GM21447 (cell line): Measurements from ENCODE around the gene RHOXF2.
"Not testable (repeated sequence)": the region's sequence is repeated elsewhere in the genome, so short reads cannot be mapped to it uniquely, and the experiment has no call there.

ENCODE experiments used
- ATAC-seq: cut with Tn5 transposase; IDR thresholded peaks from one replicate; pipeline ENCODE4 v1.9.1; 2021; ENCODE audit not compliant: unreplicated experiment

RHOXF2 gene

GRCh38 chrX:120158313-120158712 is at the start of gene RHOXF2:
TSS of gene RHOXF2 (plus strand) at chrX:120158613. CDS start at chrX:120158751, 138 bp downstream.
- ATAC-seq: not testable (repeated sequence)

GRCh38 chrX:120109378-120109777 is 49.0 kb upstream of the RHOXF2 start:
- no peak for ATAC-seq

GRCh38 chrX:120111611-120112010 is 46.8 kb upstream of the RHOXF2 start:
- ATAC-seq: no peak

GRCh38 chrX:120115438-120115963 is 42.9 kb upstream of the RHOXF2 start, which contains the start of gene RHOXF1:
TSS of gene RHOXF1 (minus strand) at chrX:120115913. CDS start at chrX:120115862, 51 bp downstream.
- ATAC-seq: no peak

GRCh38 chrX:120120223-120120622 is 38.2 kb upstream of the RHOXF2 start:
- no peak for ATAC-seq

- ATAC-seq: no peak
Measured at GRCh38 chrX:120125444-120125843, 33.0 kb upstream of the RHOXF2 start.

GRCh38 chrX:120128306-120128846 is 30.0 kb upstream of the RHOXF2 start:
- not testable (repeated sequence) for ATAC-seq

- ATAC-seq: no peak
Measured at GRCh38 chrX:120136128-120136527, 22.3 kb upstream of the RHOXF2 start.

- no peak for ATAC-seq
Measured at GRCh38 chrX:120136840-120137239, 21.6 kb upstream of the RHOXF2 start.

GRCh38 chrX:120137439-120137838 is 21.0 kb upstream of the RHOXF2 start:
- ATAC-seq: no peak

- no peak for ATAC-seq
Measured at GRCh38 chrX:120140293-120140981, 18.0 kb upstream of the RHOXF2 start.

GRCh38 chrX:120144178-120144844 is 14.1 kb upstream of the RHOXF2 start:
- no peak for ATAC-seq

GRCh38 chrX:120145295-120145925 is 13.0 kb upstream of the RHOXF2 start:
- no peak for ATAC-seq

- not testable (repeated sequence) for ATAC-seq
Measured at GRCh38 chrX:120146323-120146722, 12.1 kb upstream of the RHOXF2 start.

- ATAC-seq: no peak
Measured at GRCh38 chrX:120147537-120147936, 10.9 kb upstream of the RHOXF2 start.

- ATAC-seq: not testable (repeated sequence)
Measured at GRCh38 chrX:120150109-120150744, 8.2 kb upstream of the RHOXF2 start.

- not testable (repeated sequence) for ATAC-seq
Measured at GRCh38 chrX:120159086-120159485, 673 bp downstream of the RHOXF2 start.

- ATAC-seq: not testable (repeated sequence)
Measured at GRCh38 chrX:120193254-120193653, 34.8 kb downstream of the RHOXF2 start.

- not testable (repeated sequence) for ATAC-seq
Measured at GRCh38 chrX:120193720-120194119, 35.3 kb downstream of the RHOXF2 start.

- ATAC-seq: not testable (repeated sequence)
Measured at GRCh38 chrX:120195786-120196185, 37.4 kb downstream of the RHOXF2 start.
